NK-92 treated with Interleukin-12 subunit alpha and Interleukin-12 subunit beta, amount 100 ng/mL, for 24 hours (cell line): Measurements from ENCODE around the gene GTPBP2.

Experiments
- DNase-seq: peaks from one replicate; lab custom pipeline; 2025; lab: John Stamatoyannopoulos, UW

Gene GTPBP2

GRCh38 chr6:43575772-43576551 lies 53.1 kb downstream of the GTPBP2 start, which contains the start of the genes POLH and XPO5:
Gene POLH, plus strand, starts transcription at chr6:43576185. Its CDS starts 6,135 bp downstream, at chr6:43582320.
Gene XPO5, minus strand, starts transcription at chr6:43576038. Its CDS starts 174 bp downstream, at chr6:43575864.
- DNase-seq: peak; percentile 87

DNA sequence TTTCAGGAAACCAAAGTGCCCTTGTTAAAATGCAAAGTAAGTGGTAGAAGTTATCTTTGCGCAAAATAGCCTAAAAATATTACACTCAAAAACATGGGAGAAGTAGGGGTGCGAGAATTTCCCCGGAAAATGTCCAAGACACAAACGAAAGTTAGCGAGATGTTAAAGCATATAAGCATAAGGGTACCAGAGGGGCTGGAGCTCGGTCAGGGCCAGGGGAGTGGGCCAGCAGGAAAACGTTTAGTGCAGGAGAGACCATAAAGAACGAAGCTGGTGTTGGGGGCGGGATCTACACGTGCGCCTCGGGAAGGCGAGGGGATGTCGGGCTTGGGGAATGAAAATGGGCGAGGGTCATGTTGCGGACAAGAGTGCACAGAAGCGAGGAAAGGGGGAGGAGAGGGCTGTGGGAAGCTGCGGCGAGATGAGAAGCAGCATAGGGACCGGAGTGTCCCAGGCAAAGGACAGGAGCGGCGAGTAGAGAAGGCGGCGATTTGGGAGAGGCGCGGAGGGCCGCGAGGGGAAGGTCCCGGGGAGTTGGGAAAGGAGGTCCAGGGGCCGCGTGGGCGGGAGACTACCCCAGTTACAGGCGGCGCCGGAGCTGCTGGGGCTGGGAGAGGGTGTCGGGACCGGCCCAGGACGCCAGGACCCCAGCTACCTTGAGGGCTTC lies 53.8 kb downstream of the GTPBP2 start:
- peak; percentile 39 for DNase-seq

- no peak for DNase-seq
Observed at GRCh38 chr6:43572015-43572414, 57.0 kb downstream of the GTPBP2 start.

DNA sequence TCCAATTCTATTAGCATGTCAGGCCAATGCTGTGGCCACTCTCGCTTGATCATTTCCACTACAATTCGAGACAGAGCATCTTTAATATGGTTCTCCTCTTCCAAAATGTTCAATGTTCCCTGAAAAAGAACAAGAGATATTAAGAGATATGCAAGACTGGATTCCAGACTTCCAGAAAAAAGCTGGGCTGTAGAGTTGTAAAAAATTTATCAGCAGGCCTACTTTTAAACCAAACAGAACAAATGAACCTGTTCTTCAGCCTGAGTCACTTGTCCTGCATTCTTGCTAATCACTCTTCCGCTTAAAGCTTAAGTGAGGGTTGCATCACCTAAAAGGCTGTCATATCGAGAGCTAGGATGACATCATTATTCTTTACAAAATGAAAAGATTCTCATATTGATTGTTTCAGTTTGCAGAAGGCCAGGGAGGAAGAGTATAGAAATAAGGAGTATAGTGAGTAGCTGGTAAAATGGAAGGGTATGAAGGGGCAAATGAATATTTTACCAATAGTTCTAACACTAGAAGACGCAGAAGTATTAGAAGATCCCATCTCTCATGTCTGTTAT lies 58.1 kb downstream of the GTPBP2 start:
- DNase-seq: no peak
